ENCODE results near the gene PROM1. TPM values are rescaled to one million over a fixed set of nuclear protein-coding genes. Genes with fewer than 3 reads are reported as not detected.

PROM1 gene
- total and polyA plus RNA-seq, 2 of the 8 experiments (the other 6 are each of a cell fraction or from before 2014, with no cell fraction given) = 36.0 to 59.7 TPM

- TF ChIP-seq TBP (IDR thresholded peaks at IDR 0.05; ENCODE audit: low read depth, low read length) = no peak
- TF ChIP-seq ASH2L (IDR thresholded peaks at IDR 0.05; ENCODE audit: low read length) = no peak
- TF ChIP-seq POU5F1 (IDR thresholded peaks at IDR 0.05; ENCODE audit: low read depth, low read length) = no peak
- no peak for TF ChIP-seq RBBP5 (IDR thresholded peaks at IDR 0.05; ENCODE audit: borderline replicate concordance, low read depth, low read length)
- no peak for TF ChIP-seq YY1 (IDR thresholded peaks at IDR 0.05; ENCODE audit: low read depth, low read length)
- TF ChIP-seq FOSL1 (IDR thresholded peaks at IDR 0.05; ENCODE audit: insufficient read depth, low read depth, low read length) = no peak
- no peak for TF ChIP-seq CREB1 (IDR thresholded peaks at IDR 0.05)
Measured at GRCh38 chr4:16110199-16110598, 26.4 kb upstream of the PROM1 start (continued).

All from H1 (cell line).